B cell (primary cell): ENCODE measurements around the gene OPA1.

Source experiments
- EZH2 ChIP-seq: IDR thresholded peaks from 2 replicates; pipeline ENCODE4 v1.6.1; 2012; ENCODE audit warnings: borderline replicate concordance, low read depth, mild to moderate bottlenecking, moderate library complexity, low read length; ENCODE audit not compliant: insufficient read depth, poor library complexity, severe bottlenecking
- TF ChIP-seq, protein P1 (sequence below): fragments of 200-600 bp; IDR thresholded peaks from one replicate; pipeline ENCODE4 v1.8.0; 2022; ENCODE audit warnings: antibody characterized with exemption, mild to moderate bottlenecking

DNA sequence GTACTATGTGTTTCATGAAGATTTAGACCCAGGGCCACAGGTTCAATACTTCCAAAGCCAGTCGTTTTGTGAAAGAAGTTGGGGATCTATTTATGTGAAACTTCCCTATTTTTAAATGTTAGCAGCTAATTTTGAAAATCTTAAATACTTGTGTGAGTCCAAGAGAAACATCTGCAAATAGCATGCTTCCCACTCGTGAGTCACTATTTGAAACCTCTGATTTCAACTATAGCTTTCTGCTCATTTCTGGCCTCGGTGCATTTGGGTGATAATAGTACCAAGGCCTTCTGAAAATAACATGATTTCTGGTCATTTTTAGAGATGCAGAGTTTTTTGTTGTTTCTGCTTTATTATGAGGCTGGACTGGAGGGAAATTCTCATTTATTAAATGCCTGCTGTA, 110.0 kb downstream of the OPA1 start:
- TF ChIP-seq EZH2: no peak
- TF ChIP-seq, protein P1, sequence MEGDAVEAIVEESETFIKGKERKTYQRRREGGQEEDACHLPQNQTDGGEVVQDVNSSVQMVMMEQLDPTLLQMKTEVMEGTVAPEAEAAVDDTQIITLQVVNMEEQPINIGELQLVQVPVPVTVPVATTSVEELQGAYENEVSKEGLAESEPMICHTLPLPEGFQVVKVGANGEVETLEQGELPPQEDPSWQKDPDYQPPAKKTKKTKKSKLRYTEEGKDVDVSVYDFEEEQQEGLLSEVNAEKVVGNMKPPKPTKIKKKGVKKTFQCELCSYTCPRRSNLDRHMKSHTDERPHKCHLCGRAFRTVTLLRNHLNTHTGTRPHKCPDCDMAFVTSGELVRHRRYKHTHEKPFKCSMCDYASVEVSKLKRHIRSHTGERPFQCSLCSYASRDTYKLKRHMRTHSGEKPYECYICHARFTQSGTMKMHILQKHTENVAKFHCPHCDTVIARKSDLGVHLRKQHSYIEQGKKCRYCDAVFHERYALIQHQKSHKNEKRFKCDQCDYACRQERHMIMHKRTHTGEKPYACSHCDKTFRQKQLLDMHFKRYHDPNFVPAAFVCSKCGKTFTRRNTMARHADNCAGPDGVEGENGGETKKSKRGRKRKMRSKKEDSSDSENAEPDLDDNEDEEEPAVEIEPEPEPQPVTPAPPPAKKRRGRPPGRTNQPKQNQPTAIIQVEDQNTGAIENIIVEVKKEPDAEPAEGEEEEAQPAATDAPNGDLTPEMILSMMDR: no peak
